Suppressor macrophage treated with lipopolysaccharide for 1 hour (primary cell): ENCODE data around the gene KLHL14.
A peak's percentile ranks its signal among the peaks of the same experiment; 100 is the strongest.
"Not testable (repeated sequence)": the region's sequence is repeated elsewhere in the genome, so short reads cannot be mapped to it uniquely, and the experiment has no call there.

ENCODE experiments used
- DNase-seq, 3 donors: peaks; one replicate each; pipeline ENCODE4 v3.0.0-alpha.2; 2020 to 2022

KLHL14 gene

GRCh38 chr18:32714571-32715148 lies 58.2 kb downstream of the KLHL14 start:
- DNase-seq: peak; percentile 48 to 60 (median 53)

DNA sequence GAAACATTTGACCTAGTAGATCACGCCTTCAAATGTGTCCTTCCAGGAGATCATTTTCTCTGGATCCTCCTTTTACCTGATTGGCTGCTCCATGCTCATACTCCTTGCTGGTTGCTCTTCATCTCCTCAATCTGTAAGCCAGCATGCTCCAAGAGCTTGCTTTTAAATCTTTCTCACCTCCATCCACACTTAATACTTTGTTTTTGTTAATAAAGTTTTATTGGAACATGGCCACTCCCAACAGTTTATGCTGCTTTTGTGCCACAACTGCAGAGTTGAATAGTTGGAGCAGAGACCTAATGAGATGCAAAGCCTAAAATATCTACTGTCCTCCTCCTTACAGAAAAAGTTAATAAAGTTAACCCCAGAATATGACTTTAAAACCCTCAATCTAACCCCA lies 60.0 kb downstream of the KLHL14 start:
- DNase-seq: no peak

GRCh38 chr18:32711862-32712261 lies 61.0 kb downstream of the KLHL14 start:
- DNase-seq: no peak

DNA sequence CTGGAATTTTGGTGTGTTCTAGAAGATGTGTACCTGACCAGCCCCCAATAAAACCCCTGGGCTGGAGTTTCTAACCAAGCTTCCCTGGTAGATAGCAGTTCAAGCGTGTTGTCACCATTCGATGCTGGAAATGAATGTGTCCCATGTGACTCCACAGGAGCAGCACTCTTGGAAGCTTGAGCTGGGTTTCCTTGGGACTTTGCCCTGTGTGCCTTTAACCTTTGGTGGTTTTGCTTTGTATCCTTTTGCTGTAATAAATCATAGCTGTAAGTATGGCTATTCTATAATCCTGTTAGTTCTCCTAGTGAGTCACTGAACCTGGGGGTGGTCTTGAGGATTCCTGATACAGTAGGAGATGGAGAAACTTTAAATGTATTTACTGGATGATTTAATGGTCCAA lies 65.2 kb downstream of the KLHL14 start:
- no peak for DNase-seq

DNA sequence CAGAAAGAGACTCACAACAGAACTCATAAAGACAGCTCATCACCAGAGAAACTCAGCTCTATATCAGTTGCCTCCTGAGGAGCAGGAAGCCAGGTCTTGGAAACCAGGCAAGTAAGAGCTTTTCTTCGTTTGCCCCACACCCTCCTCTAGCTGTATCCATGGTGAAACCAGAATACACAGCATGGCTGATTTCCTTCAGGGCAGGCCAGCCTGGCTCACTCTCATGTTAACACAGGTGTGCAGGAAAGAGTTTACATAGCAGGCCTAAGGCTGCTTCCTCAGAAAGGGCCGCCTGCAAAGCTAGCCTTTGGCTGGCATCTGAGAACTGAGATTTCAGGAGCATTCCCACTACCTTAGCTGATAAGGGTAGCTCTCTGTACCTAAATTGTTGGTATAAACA lies 65.7 kb downstream of the KLHL14 start:
- no peak for DNase-seq

GRCh38 chr18:32701313-32701712 lies 71.5 kb downstream of the KLHL14 start:
- DNase-seq: no peak

DNA sequence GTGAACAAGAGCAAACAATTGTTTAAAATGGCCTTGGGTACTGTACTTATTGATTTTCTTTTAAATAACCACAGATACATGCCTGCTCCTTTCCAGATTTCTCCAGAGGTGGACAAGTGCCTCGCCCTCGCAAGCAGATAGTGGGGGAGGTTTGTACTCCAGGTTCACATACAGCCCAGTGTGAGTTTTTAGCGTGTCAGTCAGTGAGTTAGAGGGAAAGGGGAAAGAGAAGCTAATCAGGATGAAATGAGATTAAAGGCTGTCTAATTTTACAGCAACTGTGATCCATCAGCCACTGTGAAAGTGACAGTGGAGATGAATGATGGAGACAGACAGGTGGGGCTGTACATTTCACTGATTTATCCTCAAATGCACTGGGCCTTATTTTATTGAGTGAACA lies 74.7 kb downstream of the KLHL14 start:
- no peak for DNase-seq

DNA sequence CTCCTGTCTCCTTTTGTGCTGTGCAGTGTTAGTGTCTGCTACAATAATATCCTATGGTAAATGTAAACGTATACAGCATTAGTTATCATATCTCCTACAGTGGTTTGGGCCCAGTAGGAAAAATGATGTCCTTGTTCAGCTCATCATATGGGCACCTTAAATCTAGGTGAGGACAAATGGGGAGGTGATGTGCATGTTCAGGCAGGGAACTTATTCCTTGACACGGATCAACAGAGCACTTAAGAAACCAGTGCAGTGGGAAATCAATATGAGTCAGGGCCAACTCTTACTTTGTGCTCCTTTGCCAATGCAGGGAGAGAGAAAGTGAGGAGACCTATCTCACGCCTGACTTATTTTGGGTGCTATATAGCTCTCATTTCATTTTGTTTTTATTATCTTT lies 76.4 kb downstream of the KLHL14 start:
- no peak for DNase-seq

- no peak for DNase-seq
Observed at GRCh38 chr18:32695534-32695933, 77.3 kb downstream of the KLHL14 start.

DNA sequence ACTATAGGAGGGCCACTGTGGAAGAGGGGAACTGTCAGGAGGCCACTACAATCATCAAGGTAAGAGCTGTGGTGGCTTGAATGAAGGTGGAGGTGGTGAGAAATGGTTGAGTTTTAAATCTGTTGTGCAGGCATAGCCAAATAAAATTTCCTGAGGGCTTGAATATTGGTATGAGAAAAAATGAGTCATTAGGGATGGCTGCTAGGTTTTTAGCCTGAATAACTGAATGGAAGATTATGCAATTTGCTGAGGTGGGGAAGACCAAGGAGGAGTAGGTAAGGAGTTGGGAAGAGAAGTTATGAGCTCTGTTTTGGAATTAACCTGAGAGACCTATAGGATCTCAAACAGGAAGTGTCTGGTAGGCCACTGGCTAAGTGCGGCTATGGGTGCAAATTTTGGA lies 84.0 kb downstream of the KLHL14 start:
- no peak for DNase-seq

GRCh38 chr18:32684940-32685339 lies 87.9 kb downstream of the KLHL14 start:
- no peak for DNase-seq

- no peak for DNase-seq
Observed at GRCh38 chr18:32684096-32684495, 88.7 kb downstream of the KLHL14 start.

GRCh38 chr18:32683044-32683443 lies 89.8 kb downstream of the KLHL14 start:
- DNase-seq: no peak

DNA sequence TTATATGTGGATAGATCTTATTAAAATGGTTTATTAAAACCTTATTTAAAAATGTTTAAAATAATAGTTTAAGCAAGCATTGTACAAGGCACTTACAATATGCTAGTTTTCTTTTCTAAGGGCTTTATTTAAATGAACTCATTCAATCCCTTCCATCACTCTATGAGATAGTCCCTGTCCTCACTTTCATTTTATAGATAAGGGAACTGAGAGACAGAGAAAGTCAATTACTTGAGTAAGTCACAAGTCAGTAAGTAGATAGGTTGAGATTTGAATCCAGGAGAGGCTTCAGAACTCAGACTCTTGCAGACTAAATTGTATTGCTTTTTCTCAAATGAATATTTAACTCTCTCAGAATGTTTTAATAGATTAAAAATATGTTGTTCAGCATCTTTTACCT lies 95.2 kb downstream of the KLHL14 start:
- no peak for DNase-seq

DNA sequence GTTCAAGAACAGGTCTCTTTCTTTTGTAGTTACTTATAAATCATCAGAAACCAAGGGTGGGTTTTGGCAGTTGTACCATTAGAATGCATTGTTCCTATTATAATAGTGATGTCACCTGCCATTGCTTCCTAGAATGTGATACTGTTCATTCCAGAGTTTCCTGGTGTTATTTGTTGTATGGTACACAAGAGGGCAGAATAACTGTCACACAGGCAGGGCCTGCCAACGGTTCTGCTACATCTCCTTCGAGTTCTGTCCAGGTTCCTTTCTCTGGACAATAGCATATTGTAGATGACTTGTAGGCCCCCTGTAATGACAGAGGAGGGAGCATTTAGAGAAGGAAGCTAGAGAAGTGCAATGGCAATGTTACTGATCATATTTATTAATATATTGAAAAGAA lies 98.3 kb downstream of the KLHL14 start:
- no peak for DNase-seq

- no peak for DNase-seq
Observed at GRCh38 chr18:32672398-32672797, 100.4 kb downstream of the KLHL14 start.

DNA sequence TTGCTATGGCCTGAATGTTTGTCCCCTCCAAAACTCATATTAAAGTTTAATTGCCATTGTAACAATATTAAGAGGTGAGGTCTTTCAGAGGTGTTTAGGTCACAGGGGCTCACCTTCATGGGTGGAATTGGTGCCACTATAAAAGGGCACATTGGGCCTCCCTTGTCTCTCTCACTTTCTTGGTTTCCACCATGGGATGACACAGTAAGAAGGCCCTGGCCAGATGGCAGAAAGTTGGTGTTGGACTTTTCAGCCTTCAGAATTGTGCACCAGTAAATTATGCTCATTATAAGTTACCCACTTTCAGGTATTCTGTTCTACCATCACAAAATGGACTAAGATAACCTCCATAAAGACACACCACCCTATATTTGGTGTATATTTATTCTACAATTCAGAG lies 102.1 kb downstream of the KLHL14 start:
- no peak for DNase-seq

DNA sequence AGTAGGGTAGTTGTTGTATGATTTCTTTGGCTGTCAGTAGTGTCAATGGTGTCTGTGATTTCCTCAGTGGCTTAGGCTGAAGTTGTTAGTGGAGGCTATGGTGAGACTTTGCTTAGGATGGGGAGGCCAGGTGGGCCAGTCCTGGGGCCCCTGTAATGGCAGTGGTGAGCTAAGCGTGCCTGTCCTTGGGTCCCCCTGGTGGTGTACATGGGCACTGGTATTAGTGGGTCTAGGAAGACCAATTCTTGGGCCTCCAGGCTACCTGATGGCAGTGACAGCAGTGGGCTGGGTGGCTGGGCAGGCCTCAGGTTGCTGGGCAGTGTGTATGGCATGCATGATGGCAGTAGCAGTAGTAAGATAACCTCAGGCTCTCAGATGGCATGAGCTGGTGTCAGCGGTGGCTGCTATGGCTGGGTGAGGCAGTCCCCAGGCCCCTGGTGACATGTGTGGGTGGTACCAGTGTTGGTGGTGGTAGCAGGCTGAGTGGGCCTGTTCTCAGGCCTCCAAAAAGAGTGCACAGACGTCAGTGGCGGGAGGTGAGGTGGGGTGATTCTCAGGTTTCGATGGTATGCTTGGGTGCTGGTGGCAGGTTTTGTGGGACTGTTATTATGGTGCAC lies 103.2 kb downstream of the KLHL14 start:
- DNase-seq: no peak

DNA sequence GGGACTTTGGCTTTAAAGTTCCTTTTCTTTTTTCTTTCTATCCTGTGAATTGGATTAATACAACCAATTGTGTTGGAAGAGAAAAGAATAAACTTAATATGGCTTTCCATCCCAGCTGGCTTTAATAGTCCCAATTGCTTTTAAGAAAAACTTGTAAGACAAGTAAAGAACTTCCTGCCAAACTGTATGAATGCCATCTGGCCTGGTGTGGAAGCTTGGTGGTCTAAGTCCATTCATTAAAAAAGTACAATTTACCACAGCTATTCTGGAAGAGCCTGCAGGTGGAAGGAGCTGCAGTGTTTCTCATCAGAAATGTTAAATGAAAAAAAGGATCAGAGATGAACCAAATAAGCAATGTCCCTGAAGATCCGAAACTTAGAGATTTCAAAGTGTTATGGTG lies 103.9 kb downstream of the KLHL14 start:
- DNase-seq: no peak

DNA sequence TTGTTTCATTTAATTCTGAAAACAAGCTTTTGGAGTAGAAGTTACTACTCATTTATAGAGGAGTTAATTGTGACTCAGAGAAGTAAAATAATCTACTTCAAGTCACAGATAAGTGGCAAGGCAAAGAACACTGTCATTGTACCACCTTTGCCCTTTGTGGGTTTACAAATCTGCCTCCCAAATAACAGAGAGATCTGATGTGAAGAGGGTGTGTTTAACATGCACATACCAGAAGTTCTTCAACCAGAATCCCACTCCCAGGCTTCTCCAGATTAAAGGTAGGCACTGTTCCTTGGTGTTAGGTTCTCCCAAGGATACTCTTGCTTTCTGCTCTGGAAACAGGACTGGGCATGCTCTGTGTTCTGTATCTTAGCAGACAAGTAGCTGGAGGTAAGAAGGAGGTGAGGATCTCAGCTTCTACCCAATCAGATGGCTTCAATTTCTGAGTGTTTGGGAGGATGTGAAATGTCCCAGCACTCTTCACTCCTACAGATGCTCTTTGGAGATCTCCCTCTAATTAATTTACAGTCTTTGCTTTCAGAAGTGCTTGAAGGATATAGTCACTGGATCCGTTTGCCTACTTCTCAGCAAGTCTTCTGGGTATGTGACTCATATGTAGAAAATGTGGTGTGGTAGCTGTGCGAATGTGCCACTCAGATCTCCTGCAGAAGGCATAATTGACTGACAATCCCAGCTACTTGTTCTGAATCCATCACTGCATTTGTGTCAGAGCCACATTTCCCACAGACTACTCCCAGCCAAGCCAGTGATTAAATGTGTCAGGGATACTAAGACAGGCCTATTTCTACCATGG lies 111.1 kb downstream of the KLHL14 start:
- DNase-seq: no peak

GRCh38 chr18:32654507-32654906 lies 118.3 kb downstream of the KLHL14 start:
- DNase-seq: not testable (repeated sequence)

DNA sequence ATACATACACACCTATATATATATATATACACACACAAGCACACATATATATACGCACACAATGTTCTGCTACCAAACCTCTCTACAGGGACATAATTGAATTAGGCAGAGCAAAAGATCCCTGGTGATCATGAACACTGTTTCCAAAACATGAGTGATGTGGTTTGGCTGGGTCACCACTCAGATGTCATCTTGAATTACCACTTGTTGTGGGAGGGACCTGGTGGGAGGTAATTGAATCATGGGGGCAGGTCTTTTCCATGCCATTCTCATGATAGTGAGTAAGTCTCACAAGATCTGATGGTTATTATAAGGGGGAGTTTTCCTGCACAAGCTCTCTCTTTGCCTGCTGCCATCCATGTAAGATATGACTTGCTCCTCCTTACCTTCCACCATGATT lies 135.2 kb downstream of the KLHL14 start:
- peak; percentile 2 to 38 (median 12) for DNase-seq

DNA sequence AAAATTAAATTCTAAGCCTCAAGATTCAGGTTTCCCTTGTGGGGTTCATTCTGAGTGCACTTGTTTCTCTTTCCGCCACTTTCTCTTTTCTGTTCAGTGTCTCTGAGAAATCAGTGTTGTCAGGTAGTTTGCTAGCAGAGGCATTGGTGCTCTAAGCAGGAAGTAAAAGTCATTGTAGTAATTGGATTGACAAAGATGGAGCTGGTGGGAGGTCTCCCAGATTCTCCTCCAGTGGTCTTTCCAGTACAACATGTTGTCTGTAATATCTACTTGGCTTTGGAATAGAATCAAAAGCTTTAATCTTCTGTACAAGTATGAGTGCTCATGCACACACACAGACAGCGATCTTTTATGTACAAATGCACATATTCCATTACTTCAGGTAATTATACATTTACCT lies 135.6 kb downstream of the KLHL14 start:
- no peak for DNase-seq

DNA sequence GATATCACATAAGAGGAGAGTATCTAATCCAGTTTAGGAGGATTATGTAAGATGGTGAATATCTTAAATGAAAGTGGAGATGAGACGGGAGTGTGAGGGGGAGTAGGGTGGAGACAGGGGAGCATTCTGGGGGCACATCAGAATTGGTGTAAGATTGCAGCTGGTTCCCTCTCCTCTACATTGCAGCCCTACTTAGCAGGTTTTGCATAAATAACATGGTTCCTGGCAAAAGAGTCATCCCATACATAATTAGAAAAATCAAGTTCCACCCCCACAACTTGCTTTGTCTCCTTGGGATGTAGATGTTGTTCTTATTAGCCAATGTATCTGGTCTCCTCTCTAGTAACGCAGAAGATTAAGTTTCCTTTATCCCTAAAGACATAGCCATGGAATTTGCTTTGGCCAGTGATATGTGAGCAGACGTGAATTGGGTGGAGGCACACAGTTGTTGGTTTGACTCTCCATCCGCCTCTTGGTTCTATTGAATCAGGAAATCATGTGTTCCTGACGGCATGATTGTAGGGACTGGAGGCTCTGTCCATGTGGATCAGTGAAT lies 137.9 kb downstream of the KLHL14 start:
- no peak for DNase-seq
